Activated CD4-positive, alpha-beta T cell treated with anti-CD3 and anti-CD28 coated beads, Interleukin-2, Interleukin-4, amounts not matched to agents 100 ng/mL and 50 ng/mL, durations not matched to agents 16 hours and 8 hours (primary cell): ENCODE data around the gene GIMAP6.
"Not testable (repeated sequence)": the region's sequence is repeated elsewhere in the genome, so short reads cannot be mapped to it uniquely, and the experiment has no call there.

ENCODE experiments used
- DNase-seq: peaks from one replicate; pipeline ENCODE4 v3.0.0-alpha.2; 2020; ENCODE audit warnings: low spot score

Gene GIMAP6

GRCh38 chr7:150585199-150585598 is 47.0 kb downstream of the GIMAP6 start:
- DNase-seq: no peak

GRCh38 chr7:150580638-150581394 is 51.4 kb downstream of the GIMAP6 start:
- no peak for DNase-seq

- DNase-seq: not testable (repeated sequence)
These were observed 52.1 kb downstream of the GIMAP6 start for GRCh38 chr7:150579979-150580637.
